ACC112 (cell line): ENCODE data around the gene ATG12.

Experiments used
- H2AFZ ChIP-seq: fragments of 200-600 bp; sonication (generic); one replicate; pipeline ENCODE4 v1.6.0; 2017; ENCODE audit warnings: antibody characterized with exemption, low read length; ENCODE audit not compliant: unreplicated experiment
- H3K27ac ChIP-seq: fragments of 200-600 bp; sonication (generic); 2 replicates; pipeline ENCODE4 v1.5.1; 2014; ENCODE audit warnings: low read depth, mild to moderate bottlenecking, antibody characterized with exemption, low read length, moderate library complexity
- H3K27me3 ChIP-seq: fragments of 200-600 bp; sonication (generic); 2 replicates; pipeline ENCODE4 v1.6.1; 2014; ENCODE audit warnings: mild to moderate bottlenecking, antibody characterized with exemption, low read length, moderate library complexity, mixed read lengths; ENCODE audit not compliant: insufficient read depth
- H3K36me3 ChIP-seq: fragments of 200-600 bp; sonication (generic); 2 replicates; pipeline ENCODE4 v1.6.1; 2016; ENCODE audit warnings: mild to moderate bottlenecking, antibody characterized with exemption, low read length, moderate library complexity, mixed read lengths; ENCODE audit not compliant: insufficient read depth
- H3K4me1 ChIP-seq: fragments of 200-600 bp; sonication (generic); one replicate; pipeline ENCODE4 v1.6.1; 2016; ENCODE audit warnings: low read length, mixed read lengths; ENCODE audit not compliant: insufficient read depth, unreplicated experiment, control insufficient read depth
- H3K4me3 ChIP-seq: fragments of 200-600 bp; sonication (generic); 2 replicates; pipeline ENCODE4 v1.5.1; 2014; ENCODE audit warnings: mild to moderate bottlenecking, low read depth, low read length
- H3K79me2 ChIP-seq: fragments of 200-600 bp; sonication (generic); one replicate; pipeline ENCODE4 v1.6.0; 2016; ENCODE audit warnings: low read length; ENCODE audit not compliant: control insufficient read depth, unreplicated experiment, insufficient read depth

The ATG12 gene

DNA sequence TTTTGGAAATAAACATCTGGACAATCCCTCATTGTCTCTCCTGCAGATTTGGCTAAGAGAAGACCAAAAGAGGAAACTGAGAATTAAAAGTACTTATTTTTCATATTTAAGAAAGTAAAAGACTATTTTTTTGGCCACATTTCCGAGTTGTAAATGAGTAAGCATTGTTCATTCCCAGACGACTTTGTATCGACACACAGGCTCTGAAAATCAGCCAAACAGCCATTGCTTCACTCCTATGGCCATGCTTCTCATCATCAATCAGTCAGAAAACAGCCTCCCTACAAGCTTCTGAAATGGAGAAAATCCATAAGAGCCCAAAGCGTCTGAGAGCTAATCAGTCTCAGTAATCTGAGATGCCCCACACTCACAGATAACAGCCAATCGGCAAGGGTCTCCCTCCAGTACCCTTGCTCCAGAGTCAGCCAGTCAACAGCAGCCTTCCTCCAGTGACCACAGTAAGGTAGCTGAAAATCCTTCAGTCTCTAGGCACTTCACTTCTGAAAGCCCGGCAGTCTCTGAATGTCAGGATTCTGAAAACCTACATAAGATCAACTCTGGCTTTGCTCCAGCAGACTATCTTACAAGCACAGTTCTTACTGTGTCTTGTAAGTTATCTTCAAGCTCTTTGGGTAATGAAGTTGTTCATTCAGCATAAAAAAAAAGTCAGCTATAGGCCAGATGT lies 55.8 kb downstream of the ATG12 start:
- Histone ChIP-seq H3K27ac (no peak overlapping the region), H2AFZ (no peak overlapping the region), H3K4me3 (no peak overlapping the region), H3K36me3 (no peaks in the 10 kb centered on the region), H3K4me1 (no peaks in the 10 kb centered on the region), H3K79me2 (no peaks in the 10 kb centered on the region), H3K27me3 (peaks cover 7% of the 10 kb centered on the region)

- Histone ChIP-seq H3K79me2 (no peaks in the 10 kb centered on the region), H2AFZ (no peak overlapping the region), H3K27ac (no peak overlapping the region), H3K27me3 (peaks cover 6% of the 10 kb centered on the region; the same call in 1 of the 2 replicates), H3K36me3 (no peaks in the 10 kb centered on the region), H3K4me3 (no peak overlapping the region), H3K4me1 (no peaks in the 10 kb centered on the region)
These were observed 62.9 kb downstream of the ATG12 start for GRCh38 chr5:115778417-115778816.
